Osteoblast (primary cell): Measurements from ENCODE around the gene NOL9. TPM values are rescaled to one million over a fixed set of nuclear protein-coding genes. Genes with fewer than 3 reads are reported as not detected.

Experiments used
- DNase-seq: peaks from one replicate; pipeline ENCODE4 v3.0.0; 2011; ENCODE audit warnings: low spot score, mixed read lengths; ENCODE audit not compliant: insufficient read length; ENCODE audit errors: missing footprints
- H2AFZ ChIP-seq: 2 replicates; pipeline ENCODE4 v1.6.0; 2011; ENCODE audit warnings: mild to moderate bottlenecking, low read length
- H3K27ac ChIP-seq: 2 replicates; pipeline ENCODE4 v1.5.1; 2011; ENCODE audit warnings: mild to moderate bottlenecking, low read depth, low read length, moderate library complexity
- H3K27me3 ChIP-seq: 2 replicates; pipeline ENCODE4 v1.6.0; 2012; ENCODE audit warnings: mild to moderate bottlenecking, control low read depth, inconsistent platforms, low read length, moderate library complexity; ENCODE audit not compliant: insufficient read depth
- H3K36me3 ChIP-seq: 2 replicates; pipeline ENCODE4 v1.5.1; 2011; ENCODE audit warnings: mild to moderate bottlenecking, low read length, control low read depth, moderate library complexity; ENCODE audit not compliant: insufficient read depth
- H3K4me1 ChIP-seq: 2 replicates; pipeline ENCODE4 v1.5.1; 2011; ENCODE audit warnings: mild to moderate bottlenecking, low read length, control low read depth, moderate library complexity; ENCODE audit not compliant: insufficient read depth
- H3K4me2 ChIP-seq: 2 replicates; pipeline ENCODE4 v1.6.0; 2011; ENCODE audit warnings: mild to moderate bottlenecking, low read length; ENCODE audit not compliant: insufficient read depth
- H3K4me3 ChIP-seq: fragments of 200-600 bp; sonication (generic); 3 replicates; pipeline ENCODE4 v1.5.1; 2012; ENCODE audit warnings: mild to moderate bottlenecking, low read length, inconsistent platforms; ENCODE audit not compliant: insufficient read depth
- H3K79me2 ChIP-seq: 2 replicates; pipeline ENCODE4 v1.6.0; 2012; ENCODE audit warnings: mild to moderate bottlenecking, low read length, control low read depth, inconsistent platforms; ENCODE audit not compliant: insufficient read depth
- H3K9me3 ChIP-seq: 2 replicates; pipeline ENCODE4 v1.5.1; 2011; ENCODE audit warnings: low read depth, low read length, control low read depth
- H4K20me1 ChIP-seq: 2 replicates; pipeline ENCODE4 v1.6.0; 2012; ENCODE audit warnings: mild to moderate bottlenecking, low read length, control low read depth; ENCODE audit not compliant: insufficient read depth
- CTCF ChIP-seq: IDR thresholded peaks from 2 replicates; pipeline ENCODE4 v1.5.1; 2011; ENCODE audit warnings: mild to moderate bottlenecking, low read depth, low read length, moderate library complexity; ENCODE audit errors: extremely low read depth
- total RNA-seq: library from RNA; depleted of rRNA; stranded (reverse); fragments of >200 nt; gene quantifications from 2 replicates; pipeline ENCODE4 v1.2.3, GENCODE V29; 2012

Gene NOL9
- total RNA-seq, 1 donor = 31.1 TPM

- Histone ChIP-seq H3K27me3 (no peaks in the 10 kb centered on the region), H3K36me3 (no peaks in the 10 kb centered on the region), H2AFZ (peak within 1 kb of the TSS; percentile 80), H3K79me2 (peaks cover 3% of the 10 kb centered on the region), H3K4me2 (peak within 1 kb of the TSS; percentile 97), H3K4me3 (peak within 1 kb of the TSS; percentile 92), H3K4me1 (peaks cover 34% of the 10 kb centered on the region), H4K20me1 (peaks cover 17% of the 10 kb centered on the region), H3K9me3 (no peaks in the 10 kb centered on the region), H3K27ac (peak within 1 kb of the TSS; percentile 70)
- DNase-seq = peak; percentile 94
- no peak for TF ChIP-seq CTCF
These were observed 62.8 kb downstream of the NOL9 start, which contains the start of gene PLEKHG5 for GRCh38 chr1:6491480-6491962. PLEKHG5 (minus strand) TSS chr1:6491667; CDS start chr1:6477571, 14,096 bp downstream.

GRCh38 chr1:6491081-6491449, 63.2 kb downstream of the NOL9 start:
- Histone ChIP-seq H3K9me3 (no peaks in the 10 kb centered on the region), H3K4me3 (peak overlapping the region; percentile 92), H3K36me3 (no peaks in the 10 kb centered on the region), H2AFZ (peak overlapping the region; percentile 80), H4K20me1 (peaks cover 20% of the 10 kb centered on the region), H3K79me2 (peaks cover 3% of the 10 kb centered on the region), H3K27ac (peak overlapping the region; percentile 70), H3K27me3 (no peaks in the 10 kb centered on the region), H3K4me2 (peak overlapping the region; percentile 97), H3K4me1 (peaks cover 33% of the 10 kb centered on the region)
- no peak for TF ChIP-seq CTCF
- no peak for DNase-seq

- peak overlapping the region; percentile 97 for H3K4me2 ChIP-seq
- peak overlapping the region; percentile 80 for H2AFZ ChIP-seq
- H3K9me3 ChIP-seq = no peaks in the 10 kb centered on the region
- H3K27me3 ChIP-seq = peaks cover 3% of the 10 kb centered on the region
- TF ChIP-seq CTCF = no peak
- H3K79me2 ChIP-seq = peaks cover 3% of the 10 kb centered on the region
- peaks cover 20% of the 10 kb centered on the region for H4K20me1 ChIP-seq
- peaks cover 27% of the 10 kb centered on the region for H3K4me1 ChIP-seq
- peak overlapping the region; percentile 92 for H3K4me3 ChIP-seq
- peak; percentile 99 for DNase-seq
- peak overlapping the region; percentile 70 for H3K27ac ChIP-seq
- H3K36me3 ChIP-seq = no peaks in the 10 kb centered on the region
These were observed 63.9 kb downstream of the NOL9 start for GRCh38 chr1:6490181-6491080.

- Histone ChIP-seq H3K9me3 (no peaks in the 10 kb centered on the region), H3K27me3 (peaks cover 3% of the 10 kb centered on the region), H3K27ac (peak overlapping the region; percentile 70), H3K79me2 (peaks cover 3% of the 10 kb centered on the region), H3K4me3 (peak overlapping the region; percentile 92), H3K4me2 (peak overlapping the region; percentile 97), H2AFZ (peak overlapping the region; percentile 80), H4K20me1 (peaks cover 22% of the 10 kb centered on the region), H3K36me3 (no peaks in the 10 kb centered on the region), H3K4me1 (peaks cover 26% of the 10 kb centered on the region)
- peak; percentile 100 for DNase-seq
- peak; percentile 79 for TF ChIP-seq CTCF
These were observed 64.5 kb downstream of the NOL9 start for GRCh38 chr1:6489799-6490180.
